Measurements from ENCODE around the gene GAK. TPM values are rescaled to one million over a fixed set of nuclear protein-coding genes. Genes with fewer than 3 reads are reported as not detected.
A peak's percentile ranks its signal among the peaks of the same experiment; 100 is the strongest.

GAK gene
- total and polyA plus RNA-seq, 2 of the 13 experiments (the other 11 are each of a cell fraction or from before 2014, with no cell fraction given) = 17.5 to 44.3 TPM

DNA sequence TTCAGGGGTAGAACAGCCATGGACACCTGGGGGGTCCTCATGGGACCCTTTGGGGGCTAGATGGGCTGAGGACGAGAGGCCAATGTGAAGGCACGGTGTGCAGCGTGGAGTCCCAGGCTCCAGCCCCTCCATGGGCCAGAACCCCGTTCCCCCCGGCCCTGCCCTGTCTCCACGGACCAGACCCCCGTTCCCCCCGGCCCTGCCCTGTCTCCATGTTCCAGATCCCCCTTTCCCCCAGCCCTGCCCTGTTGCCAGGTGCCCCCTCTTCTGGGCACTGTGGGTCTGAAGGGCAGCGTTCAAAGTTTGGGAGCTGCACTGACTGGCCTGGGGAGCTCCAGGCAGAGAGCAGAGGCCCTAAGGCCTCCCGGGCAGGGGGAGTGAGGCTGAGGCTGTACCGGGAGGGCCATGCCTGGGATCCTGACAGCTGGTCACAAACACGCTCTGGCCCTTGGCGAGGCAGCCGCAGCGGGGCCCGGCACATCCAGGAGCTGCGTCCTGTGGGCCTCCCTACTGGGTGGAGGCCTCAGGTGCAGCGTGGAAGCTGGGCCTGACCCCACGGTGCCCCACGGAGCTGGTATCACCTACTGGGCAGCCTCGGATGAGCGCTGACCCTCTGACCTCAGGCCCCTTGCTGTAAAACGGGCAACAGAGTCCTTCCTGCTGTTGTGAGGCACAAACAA, 32.4 kb upstream of the GAK start (continued):
- TF ChIP-seq, protein P1, sequence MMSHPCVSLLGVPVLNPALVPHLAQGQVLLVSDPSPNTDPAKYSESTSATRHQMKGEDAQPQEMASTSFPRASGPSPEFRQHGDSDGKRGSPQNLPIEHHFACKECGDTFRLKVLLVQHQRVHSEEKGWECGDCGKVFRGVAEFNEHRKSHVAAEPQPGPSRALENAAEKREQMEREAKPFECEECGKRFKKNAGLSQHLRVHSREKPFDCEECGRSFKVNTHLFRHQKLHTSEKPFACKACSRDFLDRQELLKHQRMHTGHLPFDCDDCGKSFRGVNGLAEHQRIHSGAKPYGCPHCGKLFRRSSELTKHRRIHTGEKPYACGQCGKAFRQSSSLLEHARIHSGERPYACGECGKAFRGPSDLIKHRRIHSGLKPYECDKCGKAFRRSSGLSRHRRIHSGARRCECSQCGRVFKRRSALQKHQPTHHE (CRISPR knock-in tag; IDR thresholded peaks at IDR 0.05; ENCODE audit: borderline replicate concordance) = no peak
- no peak for TF ChIP-seq RELA (CRISPR knock-in tag; IDR thresholded peaks at IDR 0.05)
- TF ChIP-seq ZFP82 (CRISPR knock-in tag; IDR thresholded peaks at IDR 0.05; ENCODE audit: borderline replicate concordance) = no peak
- no peak for TF ChIP-seq YEATS4 (CRISPR knock-in tag; IDR thresholded peaks at IDR 0.05; ENCODE audit: borderline replicate concordance)
- no peak for TF ChIP-seq ZNF766 (CRISPR knock-in tag; IDR thresholded peaks at IDR 0.05; ENCODE audit: borderline replicate concordance)
- TF ChIP-seq ZSCAN9 (CRISPR knock-in tag; IDR thresholded peaks at IDR 0.05; ENCODE audit: borderline replicate concordance) = no peak

DNA sequence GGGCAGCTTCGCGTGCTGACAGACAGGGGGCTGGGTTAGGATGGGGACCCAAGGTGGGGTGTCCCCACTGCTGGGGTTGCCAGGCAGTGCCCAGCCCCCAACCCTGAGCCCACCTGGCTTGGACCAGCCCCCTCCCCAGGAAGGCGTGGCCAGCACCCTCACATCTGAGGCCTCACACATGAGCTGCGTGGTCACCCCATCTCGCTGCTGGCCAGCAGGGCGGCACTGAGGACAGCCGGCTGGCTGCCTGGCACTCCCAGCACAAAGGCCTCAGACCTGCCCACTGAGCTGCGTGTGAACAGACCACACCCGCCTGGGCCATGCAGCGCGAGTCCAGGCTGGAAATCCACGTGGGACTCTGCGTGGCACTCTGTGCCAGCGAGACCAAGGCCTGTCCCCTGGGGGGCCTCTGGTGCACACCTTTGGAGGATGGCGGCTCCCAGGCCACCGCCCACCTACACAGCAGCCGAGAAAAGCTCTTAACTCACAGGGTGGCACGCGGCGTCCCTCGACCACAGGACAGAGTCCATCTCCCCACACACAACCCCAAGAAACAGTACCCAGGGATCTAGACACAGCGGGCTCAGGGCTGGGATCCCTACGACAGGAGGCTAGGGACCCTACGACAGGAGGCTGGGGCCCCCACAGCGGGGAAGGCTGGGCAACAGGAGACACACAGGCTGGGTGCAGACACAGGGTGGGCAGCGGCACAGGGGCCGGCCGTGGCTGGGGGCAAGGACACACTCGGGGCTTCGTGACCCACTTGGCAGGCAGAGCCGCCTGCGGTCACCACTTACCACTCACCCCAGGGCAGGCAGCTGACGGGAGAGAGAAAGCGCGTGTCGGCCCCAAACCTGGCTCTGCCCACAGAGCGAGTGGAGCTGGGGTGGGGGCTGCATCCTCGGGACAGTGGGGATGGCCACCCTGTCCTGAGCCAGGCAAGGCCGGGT, 31.4 kb upstream of the GAK start:
- ChIA-PET POLR2A (no interaction called here), CTCF (ENCODE audit: low intra/inter-chr PET ratio, low total read pairs) (no interaction called here)
- no peak for DNase-seq (ENCODE audit: low spot score)
- ATAC-seq = no peak
- Histone ChIP-seq H3K4me2 (ENCODE audit: low read depth, low read length) (no peak overlapping the region), H3K27me3 (ENCODE audit: control insufficient read depth in 1 of 2, insufficient read depth in 2 of 2, low read length in 2 of 2) (no peaks in the 10 kb centered on the region), H3K9ac (ENCODE audit: insufficient read depth, low read depth, low read length) (no peak overlapping the region), H3K4me3 (replicated peaks in 1 of 3; ENCODE audit: insufficient read depth in 1 of 3, low read depth in 2 of 3, low read length in 3 of 3) (no peak overlapping the region), H2AFZ (ENCODE audit: low read length) (no peak overlapping the region), H3K9me3 (ENCODE audit: low read length) (no peaks in the 10 kb centered on the region), H3K36me3 (replicated peaks in 1 of 2; ENCODE audit: control insufficient read depth in 1 of 2, insufficient read depth in 2 of 2, low read length in 2 of 2) (0 out of 5 replicates have a peak, but pooled peaks cover 0 to 1% of the 10 kb centered on the region in 2 experiments), H3K79me2 (ENCODE audit: insufficient read depth, low read length) (no peaks in the 10 kb centered on the region), H3K27ac (ENCODE audit: extremely low read length, insufficient read depth, low read length) (no peak overlapping the region), H4K20me1 (ENCODE audit: insufficient read depth, low read length) (no peaks in the 10 kb centered on the region), H3K4me1 (ENCODE audit: insufficient read depth, low read length) (no peaks in the 10 kb centered on the region)
- intact Hi-C loops (cut with micrococcal nuclease; ENCODE audit: unreplicated experiment) = no loop called here
- WGBS (ENCODE audit: low lambda C conversion rate) = 97% methylated on average over 6 of the region's 39 CpGs
- in situ Hi-C loops (cut with HindIII; ENCODE audit: extremely low pct_ligation_motif_present, low pct_unique_long_range_greater_than_20kb) = no loop called here
- no peak for FAIRE-seq
- no TSS peak for BruUV-seq (replicated peaks)
- TF ChIP-seq, protein P2, sequence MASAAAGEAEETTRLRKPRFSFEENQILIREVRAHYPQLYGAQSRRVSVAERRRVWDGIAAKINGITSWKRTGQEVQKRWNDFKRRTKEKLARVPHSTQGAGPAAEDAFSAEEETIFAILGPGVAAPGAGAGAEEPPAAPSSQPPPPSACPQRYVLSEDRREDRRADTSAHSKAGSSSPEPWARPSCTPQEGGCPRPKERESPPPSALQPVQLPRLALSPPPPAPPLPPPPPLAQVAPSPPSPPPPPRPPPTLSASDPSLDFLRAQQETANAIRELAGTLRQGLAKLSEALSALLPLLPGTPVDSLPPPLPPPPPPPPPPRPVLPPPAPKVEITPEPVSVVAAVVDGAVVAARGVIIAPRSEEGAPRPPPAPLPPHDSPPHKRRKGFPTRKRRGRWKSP (CRISPR knock-in tag; IDR thresholded peaks at IDR 0.05) = no peak
- peak; percentile 18 for TF ChIP-seq AGO2 (optimal IDR thresholded peaks at IDR 0.05; ENCODE audit: low read depth, low read length)
